Lung (tissue), 12 donors: ENCODE data around the gene TRIM25. TPM values are rescaled to one million over a fixed set of nuclear protein-coding genes. Genes with fewer than 3 reads are reported as not detected.

Experiments used
- ATAC-seq: fragments of 200-7000 bp; cut with Tn5 transposase; one replicate; pipeline ENCODE4 v1.9.1; 2020; ENCODE audit warnings: moderate number of reproducible peaks; ENCODE audit not compliant: insufficient read depth, low FRiP score
- DNase-seq, 3 donors: peaks; one replicate each; pipeline ENCODE4 v3.0.0-alpha.2; 2013 to 2017
- H3K27ac ChIP-seq, 2 donors: one replicate each; pipeline ENCODE4 v1.5.1; 2013; ENCODE audit warnings: mild to moderate bottlenecking in 2 of 2, moderate library complexity in 2 of 2, control low read depth in 1 of 2, inconsistent platforms in 1 of 2, low read depth in 1 of 2, low read length in 1 of 2
- H3K27me3 ChIP-seq, 3 donors: one replicate each; pipeline ENCODE4 v1.5.1; 2013; ENCODE audit warnings: low read length in 2 of 3; ENCODE audit not compliant: control insufficient read depth in 3 of 3, insufficient read depth in 3 of 3
- H3K36me3 ChIP-seq, 4 donors: one replicate each; pipeline ENCODE4 v1.5.1; 2013; ENCODE audit warnings: low read length in 4 of 4, mild to moderate bottlenecking in 1 of 4, moderate library complexity in 1 of 4; ENCODE audit not compliant: control insufficient read depth in 4 of 4, insufficient read depth in 4 of 4
- H3K4me1 ChIP-seq, 5 donors: one replicate each; pipeline ENCODE4 v1.5.1; 2013; ENCODE audit warnings: low read length in 5 of 5, mild to moderate bottlenecking in 2 of 5, moderate library complexity in 1 of 5; ENCODE audit not compliant: control insufficient read depth in 5 of 5, insufficient read depth in 5 of 5
- H3K4me3 ChIP-seq: one replicate; pipeline ENCODE4 v1.5.1; 2013; ENCODE audit warnings: mild to moderate bottlenecking, control low read depth, moderate library complexity
- H3K9ac ChIP-seq, 2 donors: one replicate each; pipeline ENCODE4 v1.5.1; 2013; ENCODE audit warnings: low read length in 2 of 2, control low read depth in 1 of 2; ENCODE audit not compliant: insufficient read depth in 1 of 2
- H3K9me3 ChIP-seq, 4 donors: one replicate each; pipeline ENCODE4 v1.5.1; 2013; ENCODE audit warnings: low read length in 3 of 4, mild to moderate bottlenecking in 1 of 4, moderate library complexity in 1 of 4; ENCODE audit not compliant: control insufficient read depth in 4 of 4, insufficient read depth in 3 of 4
- CTCF ChIP-seq: IDR thresholded peaks from 2 replicates; pipeline ENCODE4 v1.5.1; 2012; ENCODE audit warnings: mild to moderate bottlenecking; ENCODE audit errors: control extremely low read depth, extremely low read depth
- WGBS, 2 donors: extraction: QIAGEN DNeasy Blood & Tissue Kit; methylation state at CpG; one replicate each; pipeline ENCODE4 v1.1.7; 2013; 5-methylcytosine and 5-hydroxymethylcytosine counted together
- polyA plus RNA-seq, 2 donors: library from polyadenylated mRNA; stranded (reverse); fragments of 200-250 nt; gene quantifications; one replicate each; pipeline ENCODE4 v1.2.1, GENCODE V29; 2013
- total RNA-seq, 2 donors: library from RNA; depleted of rRNA in 1 of 2; stranded (reverse); fragments of >200 nt in 1 of 2; gene quantifications; one replicate each; pipeline ENCODE4 v1.2.1, GENCODE V29; 2014 to 2021
- donor health status: control.
- donor health status: control.
- donor health status: Bipolar disorder and iron deficiency.
- donor health status: healthy.
- donor health status: DM: yes; HTN: yes; CAD: no.

Gene TRIM25
- total and polyA plus RNA-seq, 4 donors = 22.7 to 88.7 (median 43.7) TPM

DNA sequence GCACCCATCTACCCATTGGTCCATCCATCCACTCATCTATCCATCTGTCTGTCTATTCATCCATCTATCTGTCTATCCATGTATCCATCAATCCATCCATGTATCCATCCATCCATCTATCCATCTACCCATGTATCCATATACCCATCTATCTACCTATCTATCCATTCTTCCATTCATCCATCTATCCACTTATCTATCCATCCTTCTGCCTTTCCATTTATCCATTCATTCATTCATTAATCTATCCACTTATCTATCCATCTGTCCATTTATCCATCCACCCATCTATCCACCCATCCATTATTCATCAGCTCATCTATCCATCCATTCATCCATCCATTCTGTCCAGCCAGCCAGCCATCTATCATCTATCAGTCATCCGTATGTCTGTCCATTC, 21.5 kb downstream of the TRIM25 start:
- H3K4me1 ChIP-seq = no peaks in the 10 kb centered on the region
- H3K4me3 ChIP-seq = no peak overlapping the region
- 97 to 99% methylated on average over 1 of the region's 1 CpG for WGBS, 2 donors
- no peak overlapping the region for H3K9ac ChIP-seq
- H3K27me3 ChIP-seq = no peaks in the 10 kb centered on the region
- H3K36me3 ChIP-seq = peaks cover 14 to 61% (median 19%) of the 10 kb centered on the region in 4 donors
- DNase-seq (no peak), ATAC-seq (no peak)
- H3K9me3 ChIP-seq = no peaks in the 10 kb centered on the region
- no peak for TF ChIP-seq CTCF
- H3K27ac ChIP-seq = no peak overlapping the region

- DNase-seq (no peak), ATAC-seq (no peak)
- 77 to 84% methylated on average over 16 of the region's 16 CpGs for WGBS, 2 donors
- no peaks in the 10 kb centered on the region for H3K27me3 ChIP-seq
- H3K27ac ChIP-seq = no peak overlapping the region
- peak; percentile 2 for TF ChIP-seq CTCF
- no peaks in the 10 kb centered on the region for H3K9me3 ChIP-seq
- H3K36me3 ChIP-seq = peaks cover 14 to 57% (median 17%) of the 10 kb centered on the region in 4 donors
- no peaks in the 10 kb centered on the region for H3K4me1 ChIP-seq
- no peak overlapping the region for H3K9ac ChIP-seq
- H3K4me3 ChIP-seq = no peak overlapping the region
Observed at GRCh38 chr17:56891751-56892150, 22.1 kb downstream of the TRIM25 start.

GRCh38 chr17:56890906-56891674, 22.8 kb downstream of the TRIM25 start:
- Histone ChIP-seq H3K36me3 (peaks cover 14 to 59% (median 17%) of the 10 kb centered on the region in 4 donors), H3K27me3 (no peaks in the 10 kb centered on the region), H3K4me1 (peaks cover 0 to 2% (median 0%) of the 10 kb centered on the region in 5 donors), H3K9me3 (no peaks in the 10 kb centered on the region), H3K9ac (no peak overlapping the region), H3K27ac (no peak overlapping the region), H3K4me3 (no peak overlapping the region)
- no peak for TF ChIP-seq CTCF
- no peak for DNase-seq
- no peak for ATAC-seq
- 91 to 94% methylated on average over 7 of the region's 7 CpGs for WGBS, 2 donors
